IPS DF 19.7 (cell line): ENCODE measurements around the gene ACTG2.

ENCODE experiments used
- DNase-seq: peaks from one replicate; pipeline ENCODE4 v3.0.0-alpha.2; 2013; ENCODE audit warnings: low read depth, low spot score

ACTG2 gene

DNA sequence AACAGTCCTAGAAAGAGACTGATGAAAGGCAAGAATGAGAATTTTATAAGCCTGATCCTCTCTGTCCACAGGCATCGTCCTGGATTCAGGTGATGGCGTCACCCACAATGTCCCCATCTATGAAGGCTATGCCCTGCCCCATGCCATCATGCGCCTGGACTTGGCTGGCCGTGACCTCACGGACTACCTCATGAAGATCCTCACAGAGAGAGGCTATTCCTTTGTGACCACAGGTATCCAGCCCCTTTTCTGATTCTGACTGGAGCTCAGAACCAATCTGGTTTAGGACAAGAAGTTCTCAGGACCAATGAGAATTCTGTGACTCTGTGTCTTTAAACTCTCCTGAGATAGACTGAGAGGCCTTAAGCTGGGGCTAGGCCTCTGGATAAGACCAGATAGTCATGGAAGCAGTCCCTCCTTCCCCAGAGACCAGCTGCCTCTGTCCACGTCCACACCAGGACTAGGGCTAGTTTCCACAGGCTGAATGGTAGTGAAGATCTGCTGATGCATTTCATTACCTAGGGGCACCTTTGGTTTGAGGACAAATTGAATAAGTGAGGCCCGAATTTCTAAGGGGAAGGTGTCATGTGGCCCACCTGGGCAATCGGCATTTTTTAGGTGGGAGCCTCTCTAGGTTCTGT is 20.7 kb downstream of the ACTG2 start:
- DNase-seq = no peak

- DNase-seq = no peak
Measured at GRCh38 chr2:73914667-73915066, 21.9 kb downstream of the ACTG2 start.

DNA sequence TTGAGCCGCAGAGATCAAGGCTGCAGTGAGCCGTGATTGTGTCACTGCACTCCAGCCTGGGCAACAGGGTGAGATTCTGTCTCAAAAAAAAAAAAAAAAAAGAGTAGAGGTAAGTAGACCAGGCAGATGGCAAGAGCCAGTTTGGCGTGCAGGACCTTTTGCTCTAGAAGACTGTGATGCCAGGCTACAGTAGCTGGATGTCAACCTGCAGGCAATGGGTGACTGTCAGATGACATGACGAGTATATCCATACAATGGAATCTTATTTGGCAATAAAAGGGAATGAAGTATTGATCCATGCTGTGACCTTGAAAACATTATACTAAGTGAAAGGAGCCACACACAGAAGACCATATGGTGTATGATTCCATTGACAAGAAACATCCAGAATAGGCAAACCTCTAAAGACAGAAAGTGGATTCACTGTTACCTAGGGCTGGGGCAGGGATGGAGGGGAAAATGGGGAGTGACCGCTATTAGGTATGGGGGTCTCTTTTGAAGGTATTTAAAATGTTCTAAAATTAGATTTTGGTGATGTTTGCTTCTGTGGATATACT is 22.7 kb downstream of the ACTG2 start:
- no peak for DNase-seq

GRCh38 chr2:73916666-73917065 is 23.9 kb downstream of the ACTG2 start:
- no peak for DNase-seq

DNA sequence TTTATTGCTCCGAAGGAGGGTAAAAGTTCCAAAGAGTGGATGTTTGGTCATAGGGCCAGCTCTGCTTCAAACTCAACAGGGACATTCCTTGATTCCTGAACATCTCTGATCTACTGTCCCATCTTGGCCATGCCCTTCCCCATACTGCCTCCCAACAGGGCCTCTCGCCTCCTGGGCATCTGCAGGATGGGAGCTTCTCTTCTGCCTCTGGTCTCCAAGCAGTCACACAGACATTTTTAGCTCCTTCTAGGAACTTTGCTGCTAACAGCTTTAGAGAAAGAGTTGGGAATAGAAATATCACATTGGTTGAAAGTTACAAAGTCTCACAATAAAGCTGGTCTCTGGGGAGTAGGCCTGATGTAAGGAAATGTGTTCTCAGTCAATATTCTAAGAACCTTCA is 24.5 kb downstream of the ACTG2 start:
- no peak for DNase-seq

- no peak for DNase-seq
Measured at GRCh38 chr2:73917696-73918207, 24.9 kb downstream of the ACTG2 start.

DNA sequence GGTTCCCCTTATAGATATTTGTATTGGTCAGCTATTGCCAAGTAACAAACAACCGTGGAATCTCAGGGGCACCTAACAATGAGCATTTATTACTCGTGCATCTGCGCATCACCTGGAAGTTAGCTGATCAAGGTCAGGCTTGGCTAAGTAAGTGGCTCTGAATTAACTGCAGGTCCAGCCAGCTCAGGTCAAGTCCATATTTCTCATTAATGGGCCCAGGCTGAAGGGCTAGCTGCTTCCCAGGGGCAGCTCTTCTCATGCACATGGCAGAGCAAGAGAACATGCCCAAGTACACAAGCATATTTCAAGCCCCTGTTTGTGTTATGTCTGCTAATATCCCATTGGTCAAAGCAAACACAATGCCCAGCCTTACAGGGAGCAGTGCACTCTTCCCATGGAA is 26.0 kb downstream of the ACTG2 start:
- no peak for DNase-seq

GRCh38 chr2:73919596-73920228 is 26.9 kb downstream of the ACTG2 start:
- no peak for DNase-seq

DNA sequence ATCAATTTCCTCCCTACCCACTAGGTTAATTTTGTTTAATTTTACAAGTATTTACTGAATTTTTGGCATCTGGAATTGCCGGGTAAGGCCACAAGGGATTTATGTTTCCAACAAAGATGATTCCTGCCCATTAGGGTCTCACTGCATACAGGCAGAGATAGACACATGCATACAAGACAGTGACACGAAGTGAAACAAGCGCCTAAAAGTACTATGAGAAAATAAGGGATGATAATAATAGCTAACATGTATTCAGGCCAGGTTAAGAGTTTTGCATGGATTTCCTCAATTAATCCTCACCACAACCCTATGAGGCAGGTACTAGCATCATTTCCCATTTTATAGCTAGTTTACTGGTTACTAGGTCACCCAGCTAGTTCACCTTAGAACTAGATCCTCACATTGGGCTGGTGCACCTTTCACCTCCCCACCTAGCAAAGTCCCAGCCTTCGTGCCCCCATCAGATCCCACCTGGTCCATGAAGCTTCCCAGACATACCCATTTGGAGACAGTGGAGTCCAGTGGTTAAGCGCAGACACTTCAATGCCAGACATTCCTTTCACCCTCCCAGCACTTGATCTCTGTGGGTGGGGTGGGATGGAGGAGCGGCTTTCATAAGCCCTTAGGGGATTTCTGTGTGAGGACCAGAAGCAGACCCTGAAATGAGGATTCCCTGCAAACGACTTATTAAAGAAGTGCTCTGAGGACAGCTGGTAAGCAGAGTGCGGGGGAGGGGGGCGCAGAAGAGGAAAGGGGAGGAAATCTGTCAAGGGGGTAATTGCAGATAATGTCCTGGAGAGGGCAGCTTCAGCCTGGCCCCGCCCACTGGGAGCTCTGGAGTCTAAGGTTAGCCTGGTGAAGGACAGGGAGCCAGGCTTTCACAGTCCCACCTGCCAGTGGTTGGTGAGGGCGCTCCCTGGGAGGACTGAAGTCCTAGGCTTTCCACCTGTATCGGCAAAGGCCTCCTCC is 28.1 kb downstream of the ACTG2 start:
- peak; percentile 54 for DNase-seq

DNA sequence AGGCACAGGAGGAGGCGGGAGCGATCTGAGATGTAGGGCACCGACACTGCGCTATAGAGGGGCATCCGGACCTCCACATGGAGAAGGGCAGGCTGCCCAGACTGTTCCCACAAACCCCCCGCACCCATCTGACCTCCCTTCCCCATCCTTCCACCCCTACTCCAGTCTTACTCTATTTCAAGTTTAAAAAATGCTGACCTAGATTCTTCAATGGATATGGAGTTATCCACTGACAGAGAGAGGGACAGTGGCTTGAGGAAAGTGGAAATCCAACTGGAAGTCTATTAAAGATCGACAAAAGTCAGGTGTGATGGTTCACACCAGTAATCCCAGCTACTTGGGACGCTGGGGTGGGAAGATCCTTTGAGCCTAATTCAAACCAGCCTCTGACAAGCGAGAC is 28.8 kb downstream of the ACTG2 start:
- no peak for DNase-seq

DNA sequence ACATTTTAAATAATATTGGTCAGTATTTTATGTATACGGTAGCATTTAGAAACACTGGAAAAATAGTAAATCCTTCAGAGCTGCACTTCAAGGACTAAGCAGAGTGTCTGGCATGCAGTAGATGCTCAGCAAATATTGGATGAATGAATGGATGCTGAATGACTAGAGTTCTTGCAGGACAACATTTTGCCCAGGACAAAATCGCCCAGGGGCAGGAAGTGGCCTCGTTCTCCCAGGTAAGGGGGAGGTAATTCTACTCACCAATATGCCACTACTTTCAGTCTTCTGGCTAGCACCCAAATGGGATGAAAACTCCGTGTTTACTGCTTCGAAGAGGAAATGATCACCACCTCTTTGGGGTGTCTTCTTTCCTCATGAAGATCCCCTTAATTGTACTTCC is 29.9 kb downstream of the ACTG2 start:
- DNase-seq = no peak

DNA sequence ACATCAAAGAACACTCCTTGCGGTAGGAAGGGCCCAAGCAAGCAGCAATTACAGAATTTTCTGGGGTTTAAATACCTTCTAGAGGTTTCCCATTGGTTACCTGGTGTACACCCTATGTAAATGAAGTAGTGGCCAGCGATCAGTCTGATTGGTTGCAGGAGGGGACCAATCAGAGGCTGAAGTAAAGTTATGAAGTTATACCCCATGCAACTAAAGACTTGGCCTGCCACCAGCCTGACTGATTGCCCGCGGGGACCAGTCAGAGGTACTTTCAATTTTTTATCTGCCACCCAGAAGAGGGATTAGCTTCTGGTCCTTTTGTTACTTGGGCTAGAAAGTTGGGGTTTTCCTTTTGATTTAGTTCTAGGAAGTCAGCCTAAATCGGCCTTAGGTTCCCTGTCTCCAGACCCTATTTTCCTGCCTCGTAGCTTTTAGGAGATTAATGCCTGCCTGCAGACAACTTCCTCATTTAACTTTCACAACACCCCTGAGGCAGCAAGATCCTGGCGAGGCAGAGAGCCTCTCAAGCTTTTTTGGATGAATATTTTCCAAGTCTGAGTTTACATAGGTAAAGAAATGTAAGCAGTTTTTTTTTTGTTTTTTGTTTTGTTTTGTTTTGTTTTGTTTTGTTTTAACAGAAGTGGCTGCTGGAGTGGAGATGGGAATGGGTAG is 32.4 kb downstream of the ACTG2 start:
- no peak for DNase-seq

DNA sequence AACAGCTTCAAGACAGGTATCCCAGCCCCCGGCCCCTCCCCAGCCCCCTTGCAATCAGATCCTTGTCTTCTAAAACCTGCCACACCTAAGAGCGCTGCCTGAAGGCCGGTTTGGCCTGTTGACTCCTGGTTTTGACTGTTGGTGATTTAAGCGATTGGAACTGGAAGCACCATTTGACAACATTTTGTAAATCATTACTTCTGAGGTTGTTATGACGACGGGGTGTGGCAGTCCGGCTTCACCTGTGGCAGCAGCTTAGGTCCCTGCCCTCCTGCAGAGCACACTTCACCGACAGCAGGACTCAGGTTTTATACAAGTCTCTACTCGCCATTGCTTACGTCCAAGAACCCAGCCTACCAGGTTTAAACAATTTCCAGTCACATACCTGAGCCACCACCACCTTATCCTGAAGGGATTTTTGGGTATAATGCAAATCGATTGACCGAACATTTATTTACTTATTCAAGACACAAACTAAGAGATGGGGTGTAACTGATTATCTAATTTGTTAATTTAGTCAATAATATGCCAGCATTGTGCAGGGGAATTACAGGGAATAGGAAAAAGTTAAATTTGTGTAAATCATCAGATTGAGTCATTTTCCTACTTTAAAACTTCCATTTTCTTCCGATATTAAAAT is 33.2 kb downstream of the ACTG2 start:
- no peak for DNase-seq

DNA sequence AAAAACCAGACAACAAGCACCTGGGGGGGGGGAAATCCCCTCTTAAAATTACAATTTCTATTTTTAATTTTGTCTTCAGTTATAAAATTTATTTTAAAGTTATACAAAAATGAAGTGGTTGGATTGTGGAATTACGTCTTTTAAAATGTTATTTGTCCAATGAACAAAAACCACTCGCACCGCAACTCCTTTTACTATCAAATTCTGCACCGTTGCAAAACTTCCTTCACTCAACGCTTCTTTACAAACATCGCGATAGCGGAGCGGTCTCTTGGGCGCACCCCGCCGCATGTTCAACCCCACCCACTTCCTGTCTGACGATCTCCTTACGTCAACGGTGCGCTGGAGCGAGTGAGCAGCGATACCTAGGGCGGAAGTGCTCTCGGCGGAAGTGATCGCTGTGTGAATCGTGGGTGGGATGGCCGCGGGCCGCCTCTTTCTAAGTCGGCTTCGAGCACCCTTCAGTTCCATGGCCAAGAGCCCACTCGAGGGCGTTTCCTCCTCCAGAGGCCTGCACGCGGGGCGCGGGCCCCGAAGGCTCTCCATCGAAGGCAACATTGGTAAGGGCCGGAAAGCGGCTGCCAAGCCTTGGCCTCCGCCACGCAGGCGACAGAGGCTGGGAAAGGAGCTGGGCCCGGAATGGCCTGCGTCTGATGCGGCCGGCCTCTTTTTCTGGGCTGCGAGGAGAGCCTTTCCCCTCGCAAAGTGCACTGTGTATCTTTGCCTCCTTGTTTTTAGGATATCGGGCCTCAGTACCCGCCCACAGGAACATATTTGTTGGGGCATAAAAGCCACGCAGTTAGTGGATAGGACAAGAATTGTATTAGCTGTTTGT is 33.9 kb downstream of the ACTG2 start, which contains the start of gene DGUOK:
DGUOK (plus strand) TSS at position 388 of the 835 bp plus-strand sequence; CDS start at position 419, 31 bp downstream.
- DNase-seq = peak; percentile 97

DNA sequence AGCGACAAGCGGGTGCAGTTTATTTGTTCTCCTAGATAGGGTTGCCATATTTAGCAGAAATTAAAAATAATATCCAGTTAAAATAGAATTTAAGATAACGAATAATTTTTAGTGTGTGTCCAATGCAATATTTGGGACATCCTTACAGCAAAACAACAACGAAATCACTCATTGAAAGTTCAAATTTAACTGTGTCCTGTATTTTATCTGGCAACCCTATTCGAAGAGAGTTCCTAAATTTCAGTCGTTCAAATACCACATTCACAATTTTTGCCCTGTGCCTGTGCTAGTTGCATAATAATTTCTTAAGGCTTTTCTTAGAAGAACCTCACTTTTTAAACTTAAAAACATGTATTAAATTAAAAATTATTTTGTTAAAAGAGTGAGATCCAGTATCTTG is 34.5 kb downstream of the ACTG2 start:
- DNase-seq = no peak

- no peak for DNase-seq
Measured at GRCh38 chr2:73928963-73929347, 36.1 kb downstream of the ACTG2 start.

DNA sequence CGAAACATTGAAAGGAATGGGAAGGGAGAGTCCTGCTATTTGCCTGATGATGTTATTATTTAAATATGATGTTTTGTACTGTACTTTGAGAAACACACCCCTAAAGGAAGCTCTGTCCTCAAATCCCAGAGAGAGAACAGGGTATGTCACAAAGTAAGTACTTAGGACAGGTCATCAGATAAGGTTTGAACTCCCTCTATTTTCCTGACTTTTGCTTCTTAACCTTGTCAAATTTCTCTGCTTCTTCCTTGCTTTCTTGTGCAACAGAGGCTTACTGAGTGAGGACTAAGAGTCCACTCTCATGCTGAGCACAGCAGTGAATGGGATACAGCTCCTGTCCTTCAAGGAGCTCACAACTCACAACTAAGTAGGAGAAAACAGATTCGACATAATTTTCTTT is 37.6 kb downstream of the ACTG2 start:
- no peak for DNase-seq

- no peak for DNase-seq
Measured at GRCh38 chr2:73931531-73932500, 39.0 kb downstream of the ACTG2 start.

GRCh38 chr2:73933194-73933593 is 40.4 kb downstream of the ACTG2 start:
- no peak for DNase-seq
